C4-2B (cell line): ENCODE results near the gene PCAT7.

Source experiments
- H3K27ac ChIP-seq: fragments of 450-650 bp; 2 replicates; pipeline ENCODE4 v1.5.1; 2017
- ZFX ChIP-seq: fragments of 450-650 bp; IDR thresholded peaks from 2 replicates; pipeline ENCODE4 v1.6.1; 2017
- TF ChIP-seq, protein P1 (sequence below): fragments of 450-650 bp; conservative IDR thresholded peaks from 2 replicates; pipeline ENCODE4 v1.5.1; 2017; ENCODE audit warnings: mild to moderate bottlenecking

The PCAT7 gene

GRCh38 chr9:94610181-94610606, 55.3 kb downstream of the PCAT7 start:
- no peak overlapping the region for H3K27ac ChIP-seq
- no peak for TF ChIP-seq ZFX
- TF ChIP-seq, protein P1, sequence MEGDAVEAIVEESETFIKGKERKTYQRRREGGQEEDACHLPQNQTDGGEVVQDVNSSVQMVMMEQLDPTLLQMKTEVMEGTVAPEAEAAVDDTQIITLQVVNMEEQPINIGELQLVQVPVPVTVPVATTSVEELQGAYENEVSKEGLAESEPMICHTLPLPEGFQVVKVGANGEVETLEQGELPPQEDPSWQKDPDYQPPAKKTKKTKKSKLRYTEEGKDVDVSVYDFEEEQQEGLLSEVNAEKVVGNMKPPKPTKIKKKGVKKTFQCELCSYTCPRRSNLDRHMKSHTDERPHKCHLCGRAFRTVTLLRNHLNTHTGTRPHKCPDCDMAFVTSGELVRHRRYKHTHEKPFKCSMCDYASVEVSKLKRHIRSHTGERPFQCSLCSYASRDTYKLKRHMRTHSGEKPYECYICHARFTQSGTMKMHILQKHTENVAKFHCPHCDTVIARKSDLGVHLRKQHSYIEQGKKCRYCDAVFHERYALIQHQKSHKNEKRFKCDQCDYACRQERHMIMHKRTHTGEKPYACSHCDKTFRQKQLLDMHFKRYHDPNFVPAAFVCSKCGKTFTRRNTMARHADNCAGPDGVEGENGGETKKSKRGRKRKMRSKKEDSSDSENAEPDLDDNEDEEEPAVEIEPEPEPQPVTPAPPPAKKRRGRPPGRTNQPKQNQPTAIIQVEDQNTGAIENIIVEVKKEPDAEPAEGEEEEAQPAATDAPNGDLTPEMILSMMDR, result no peak

DNA sequence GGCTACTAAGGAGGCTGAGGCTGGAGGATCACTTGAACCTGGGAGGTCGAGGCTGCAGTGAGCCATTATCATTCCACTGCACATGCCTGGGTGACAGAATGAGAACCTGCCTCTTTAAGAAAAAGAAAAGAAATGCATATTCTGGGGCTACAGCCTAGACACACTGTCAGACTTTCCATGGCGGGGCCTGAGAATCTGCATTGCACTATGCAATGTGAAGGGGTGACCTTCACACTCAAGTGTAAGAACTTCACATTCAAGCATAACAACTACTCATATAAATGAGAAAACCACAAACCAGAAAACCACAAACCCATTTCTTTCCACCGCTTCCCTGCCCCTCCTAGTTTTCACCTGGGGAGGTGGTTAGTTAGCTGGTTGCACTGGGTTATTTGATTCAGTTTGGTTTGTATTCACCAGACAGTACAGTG, 56.8 kb downstream of the PCAT7 start:
- H3K27ac ChIP-seq, result no peak overlapping the region
- no peak for TF ChIP-seq ZFX
- TF ChIP-seq, protein P1, result no peak

- TF ChIP-seq, protein P1, result no peak
- H3K27ac ChIP-seq, result no peak overlapping the region
Observed at GRCh38 chr9:94612071-94612470, 57.2 kb downstream of the PCAT7 start.

DNA sequence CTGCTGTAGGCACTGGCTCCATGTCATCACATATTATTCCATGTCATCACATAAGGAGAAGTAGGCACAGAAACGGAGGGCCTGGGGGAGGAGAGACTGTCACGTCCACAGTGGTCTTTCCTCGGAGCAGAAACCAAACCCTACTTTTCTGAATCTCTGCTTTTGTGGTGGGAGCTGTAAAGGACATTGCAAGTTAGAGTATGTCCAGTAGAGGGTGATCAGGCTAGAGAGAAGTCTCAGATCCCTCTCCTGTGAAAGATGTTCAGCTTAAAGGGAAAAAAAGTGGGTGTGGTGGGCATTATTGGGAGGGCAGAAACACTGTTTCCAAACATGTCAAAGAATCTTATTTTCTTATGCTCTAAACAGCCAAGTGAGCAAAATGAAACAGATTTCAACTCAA, 58.1 kb downstream of the PCAT7 start:
- TF ChIP-seq ZFX, result no peak
- TF ChIP-seq, protein P1, result no peak
- H3K27ac ChIP-seq, result no peak overlapping the region

- no peak overlapping the region for H3K27ac ChIP-seq
- TF ChIP-seq, protein P1, result no peak
- no peak for TF ChIP-seq ZFX
Observed at GRCh38 chr9:94619026-94619425, 64.1 kb downstream of the PCAT7 start.
